Smooth muscle cell (in vitro differentiated cells): ENCODE results near the gene SPSB4. TPM values are rescaled to one million over a fixed set of nuclear protein-coding genes. Genes with fewer than 3 reads are reported as not detected.

ENCODE experiments used
- DNase-seq: peaks from one replicate; lab custom pipeline; 2025; ENCODE audit not compliant: unreplicated experiment; lab: John Stamatoyannopoulos, UW
- H2AFZ ChIP-seq: fragments of 200-600 bp; sonication (generic); 2 replicates; pipeline ENCODE4 v1.6.0; 2016; ENCODE audit warnings: antibody characterized with exemption, low read depth, mild to moderate bottlenecking
- H3F3A ChIP-seq: fragments of 200-600 bp; sonication (generic); 2 replicates; pipeline ENCODE4 v1.6.0; 2017; ENCODE audit warnings: antibody characterized with exemption, low read depth
- H3K27ac ChIP-seq: fragments of 200-600 bp; sonication (generic); 2 replicates; pipeline ENCODE4 v1.5.1; 2016; ENCODE audit warnings: low read depth, mild to moderate bottlenecking
- H3K27me3 ChIP-seq: fragments of 200-600 bp; sonication (generic); 2 replicates; pipeline ENCODE4 v1.6.1; 2016; ENCODE audit warnings: low read depth, mild to moderate bottlenecking
- H3K36me3 ChIP-seq: fragments of 200-600 bp; sonication (generic); 2 replicates; pipeline ENCODE4 v1.5.1; 2016; ENCODE audit warnings: low read depth
- H3K4me1 ChIP-seq: fragments of 200-600 bp; sonication (generic); 2 replicates; pipeline ENCODE4 v1.5.1; 2016; ENCODE audit warnings: low read depth
- H3K4me2 ChIP-seq: fragments of 200-600 bp; sonication (generic); 2 replicates; pipeline ENCODE4 v1.6.0; 2016; ENCODE audit warnings: mild to moderate bottlenecking
- H3K4me3 ChIP-seq: fragments of 200-600 bp; sonication (generic); 2 replicates; pipeline ENCODE4 v1.5.1; 2016; ENCODE audit warnings: mild to moderate bottlenecking
- H3K79me2 ChIP-seq: fragments of 200-600 bp; sonication (generic); 2 replicates; pipeline ENCODE4 v1.6.0; 2016; ENCODE audit warnings: low read depth, mild to moderate bottlenecking
- H3K9ac ChIP-seq: fragments of 200-600 bp; sonication (generic); 2 replicates; pipeline ENCODE4 v1.6.0; 2016; ENCODE audit warnings: low read depth
- H3K9me3 ChIP-seq: fragments of 200-600 bp; sonication (generic); replicated peaks from 2 replicates; pipeline ENCODE4 v1.5.1; 2016; ENCODE audit warnings: low read depth
- H4K20me1 ChIP-seq: fragments of 200-600 bp; sonication (generic); 2 replicates; pipeline ENCODE4 v1.6.0; 2016; ENCODE audit warnings: low read depth
- WGBS: methylation state at CpG from one replicate; pipeline ENCODE4 v1.1.7; 2016; ENCODE audit warnings: low lambda C conversion rate; 5-methylcytosine and 5-hydroxymethylcytosine counted together
- polyA plus RNA-seq: library from polyadenylated mRNA; unstranded; fragments of >200 nt; fragmentation: Nextera tagmentation; extraction: Ambion mirVana; gene quantifications from 2 replicates; pipeline ENCODE4 v1.2.1, GENCODE V29; 2016
- total RNA-seq: library from RNA; depleted of rRNA; stranded (reverse); fragments of >200 nt; gene quantifications from 2 replicates; pipeline ENCODE4 v1.2.3, GENCODE V29; 2014
- TF ChIP-seq, protein P1 (sequence below): fragments of 200-600 bp; sonication (generic); IDR thresholded peaks from 2 replicates; pipeline ENCODE4 v1.5.1; 2017; ENCODE audit warnings: borderline replicate concordance, mild to moderate bottlenecking, antibody characterized with exemption; ENCODE audit not compliant: insufficient read depth, poor library complexity, severe bottlenecking

SPSB4 gene
- total and polyA plus RNA-seq, 2 experiments from 2014 or later: 1.8 to 3.9 TPM

DNA sequence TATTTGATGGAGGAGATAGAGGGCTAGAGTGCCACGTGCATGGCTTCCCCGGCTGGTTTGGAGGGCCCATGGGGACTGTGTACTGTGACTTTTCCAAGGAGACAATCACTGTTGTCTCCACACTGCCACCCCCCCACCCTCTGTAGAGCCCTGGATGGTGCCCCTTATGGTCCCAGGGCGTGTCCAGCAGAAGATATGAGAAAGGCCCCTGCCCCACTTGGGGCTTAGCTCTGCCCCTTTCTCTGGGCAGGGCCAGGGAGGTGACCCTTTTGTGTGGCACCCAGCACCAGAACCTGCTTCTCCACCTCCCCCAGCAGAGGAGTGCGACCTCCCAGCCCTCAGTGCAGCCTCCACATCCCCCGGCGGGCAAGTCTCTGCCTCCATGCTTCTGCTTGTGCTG, 32.1 kb downstream of the SPSB4 start:
- Histone ChIP-seq H3K79me2 (no peaks in the 10 kb centered on the region), H3K27ac (no peak overlapping the region), H2AFZ (no peak overlapping the region), H3K36me3 (no peaks in the 10 kb centered on the region), H3K27me3 (no peaks in the 10 kb centered on the region), H3K4me3 (no peak overlapping the region), H4K20me1 (no peaks in the 10 kb centered on the region), H3K4me2 (no peak overlapping the region), H3F3A (no peaks in the 10 kb centered on the region), H3K9me3 (no peaks in the 10 kb centered on the region), H3K4me1 (peaks cover 34% of the 10 kb centered on the region), H3K9ac (no peak overlapping the region)
- TF ChIP-seq, protein P1, sequence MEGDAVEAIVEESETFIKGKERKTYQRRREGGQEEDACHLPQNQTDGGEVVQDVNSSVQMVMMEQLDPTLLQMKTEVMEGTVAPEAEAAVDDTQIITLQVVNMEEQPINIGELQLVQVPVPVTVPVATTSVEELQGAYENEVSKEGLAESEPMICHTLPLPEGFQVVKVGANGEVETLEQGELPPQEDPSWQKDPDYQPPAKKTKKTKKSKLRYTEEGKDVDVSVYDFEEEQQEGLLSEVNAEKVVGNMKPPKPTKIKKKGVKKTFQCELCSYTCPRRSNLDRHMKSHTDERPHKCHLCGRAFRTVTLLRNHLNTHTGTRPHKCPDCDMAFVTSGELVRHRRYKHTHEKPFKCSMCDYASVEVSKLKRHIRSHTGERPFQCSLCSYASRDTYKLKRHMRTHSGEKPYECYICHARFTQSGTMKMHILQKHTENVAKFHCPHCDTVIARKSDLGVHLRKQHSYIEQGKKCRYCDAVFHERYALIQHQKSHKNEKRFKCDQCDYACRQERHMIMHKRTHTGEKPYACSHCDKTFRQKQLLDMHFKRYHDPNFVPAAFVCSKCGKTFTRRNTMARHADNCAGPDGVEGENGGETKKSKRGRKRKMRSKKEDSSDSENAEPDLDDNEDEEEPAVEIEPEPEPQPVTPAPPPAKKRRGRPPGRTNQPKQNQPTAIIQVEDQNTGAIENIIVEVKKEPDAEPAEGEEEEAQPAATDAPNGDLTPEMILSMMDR: no peak
- WGBS: 95% methylated on average over 6 of the region's 6 CpGs
- DNase-seq: no peak

DNA sequence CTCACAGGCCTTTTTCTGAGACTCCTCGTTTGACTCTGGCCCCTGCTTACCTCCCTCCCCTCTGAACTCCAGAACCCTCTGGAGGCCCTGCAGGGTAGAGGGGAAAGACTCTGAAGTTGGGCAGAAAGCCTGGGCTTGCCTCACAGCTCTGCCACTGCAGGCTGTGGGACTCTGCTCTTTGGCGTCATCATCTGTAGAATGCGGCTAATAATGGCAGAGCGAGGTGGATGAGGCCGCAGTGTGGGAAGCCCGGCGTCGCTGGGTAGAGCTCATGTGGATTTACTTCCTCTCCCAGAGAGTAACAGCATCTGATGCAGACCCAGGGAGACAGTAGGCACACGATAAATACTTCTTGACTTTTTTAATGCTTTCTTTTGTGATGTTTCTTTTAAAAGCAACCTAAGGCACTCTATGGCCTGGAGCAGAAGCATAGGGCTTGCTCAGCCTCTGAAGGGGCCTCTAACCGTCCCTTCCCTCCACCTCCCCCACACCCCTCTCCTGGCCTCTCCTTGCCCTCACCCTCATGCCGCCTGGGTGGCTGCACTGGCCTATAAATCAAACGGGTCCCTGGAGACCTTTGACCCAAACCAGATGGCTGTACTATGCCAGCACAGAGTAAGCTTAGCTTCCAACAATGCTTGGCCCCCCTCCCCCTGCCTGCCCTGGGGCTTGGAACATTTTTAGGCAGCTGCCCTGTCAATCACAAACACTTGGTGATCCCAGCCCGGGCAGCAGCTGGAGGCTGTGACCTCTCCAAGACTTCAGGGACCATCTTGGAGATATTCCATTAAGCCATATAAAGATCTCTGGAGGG, 32.9 kb downstream of the SPSB4 start:
- no peaks in the 10 kb centered on the region for H3F3A ChIP-seq
- peaks cover 34% of the 10 kb centered on the region for H3K4me1 ChIP-seq
- H3K27me3 ChIP-seq: no peaks in the 10 kb centered on the region
- no peak overlapping the region for H3K9ac ChIP-seq
- no peak overlapping the region for H3K27ac ChIP-seq
- 28% methylated on average over 13 of the region's 13 CpGs for WGBS
- TF ChIP-seq, protein P1: no peak
- H3K4me2 ChIP-seq: peak overlapping the region; percentile 26
- no peaks in the 10 kb centered on the region for H3K79me2 ChIP-seq
- no peak for DNase-seq
- H2AFZ ChIP-seq: peak overlapping the region; percentile 66
- no peaks in the 10 kb centered on the region for H3K36me3 ChIP-seq
- H3K4me3 ChIP-seq: no peak overlapping the region
- no peaks in the 10 kb centered on the region for H4K20me1 ChIP-seq
- H3K9me3 ChIP-seq: no peaks in the 10 kb centered on the region

DNA sequence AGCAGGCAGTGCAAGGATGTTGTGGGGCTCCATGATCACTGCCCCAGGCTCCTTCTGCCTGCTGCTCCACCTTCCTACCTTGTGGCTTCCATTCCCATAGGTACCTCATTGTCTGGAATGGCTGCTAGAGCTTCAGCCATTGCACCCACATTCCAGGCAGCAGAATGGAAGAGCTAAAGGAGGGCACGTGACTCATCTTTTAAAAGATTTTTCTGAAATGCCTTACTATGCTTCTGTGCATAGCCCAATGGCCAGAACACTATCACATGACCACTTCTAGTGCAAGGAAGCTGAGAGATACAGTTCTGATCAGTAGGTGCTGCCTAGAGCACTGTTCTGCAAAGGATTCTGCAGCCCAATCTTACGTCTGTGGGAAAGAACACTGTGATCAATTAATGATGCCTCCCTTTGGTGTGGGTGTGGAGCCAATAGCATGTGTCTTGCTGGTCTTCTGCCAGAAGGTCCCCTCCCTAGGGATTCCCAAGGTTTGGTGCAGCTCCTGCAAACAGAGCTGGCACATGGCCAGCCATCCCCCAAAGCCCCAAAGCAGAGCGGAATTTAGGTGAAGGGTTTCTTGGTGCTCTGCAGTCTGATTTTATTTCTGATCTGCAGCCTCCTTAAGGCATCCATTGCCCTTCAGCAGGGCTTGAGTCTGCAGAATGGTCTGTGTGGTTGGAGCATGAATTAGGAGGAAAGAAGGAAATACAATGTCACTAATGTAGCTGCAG, 34.4 kb downstream of the SPSB4 start:
- Histone ChIP-seq H2AFZ (no peak overlapping the region), H3K4me1 (peaks cover 34% of the 10 kb centered on the region), H3K27me3 (no peaks in the 10 kb centered on the region), H3K9me3 (no peaks in the 10 kb centered on the region), H3K9ac (no peak overlapping the region), H3K36me3 (no peaks in the 10 kb centered on the region), H3K4me3 (no peak overlapping the region), H3K4me2 (no peak overlapping the region), H3K27ac (no peak overlapping the region), H3K79me2 (no peaks in the 10 kb centered on the region), H3F3A (no peaks in the 10 kb centered on the region), H4K20me1 (no peaks in the 10 kb centered on the region)
- TF ChIP-seq, protein P1: no peak
- 90% methylated on average over 3 of the region's 3 CpGs for WGBS
- DNase-seq: no peak
